H1 (cell line): ENCODE results near the gene ARHGEF12. TPM values are rescaled to one million over a fixed set of nuclear protein-coding genes. Genes with fewer than 3 reads are reported as not detected.

Experiments
- ATF3 ChIP-seq: IDR thresholded peaks from 2 replicates; pipeline ENCODE4 v1.6.1; 2011; ENCODE audit warnings: low read depth, mild to moderate bottlenecking, low read length; ENCODE audit not compliant: insufficient read depth
- CBX5 ChIP-seq: fragments of 300-800, 300-1000 bp; sonication (generic); IDR thresholded peaks from 2 replicates; pipeline ENCODE4 v1.7.1; 2016; ENCODE audit warnings: antibody characterized with exemption, low read length, low read depth
- CBX8 ChIP-seq: fragments of 300-800, 300-1000 bp; sonication (generic); IDR thresholded peaks from 2 replicates; pipeline ENCODE4 v1.7.1; 2016; ENCODE audit warnings: low read depth, low read length, borderline replicate concordance
- RFX5 ChIP-seq: IDR thresholded peaks from 2 replicates; pipeline ENCODE4 v1.6.1; 2011; ENCODE audit warnings: low read depth, low read length, improper control_type of control experiment, borderline replicate concordance
- RXRA ChIP-seq: IDR thresholded peaks from 2 replicates; pipeline ENCODE4 v1.6.1; 2011; ENCODE audit warnings: low read depth, mild to moderate bottlenecking, low read length, moderate library complexity; ENCODE audit not compliant: insufficient read depth
- SIX5 ChIP-seq: IDR thresholded peaks from 2 replicates; pipeline ENCODE4 v1.6.1; 2011; ENCODE audit warnings: mild to moderate bottlenecking, low read depth, low read length
- SRF ChIP-seq: IDR thresholded peaks from 2 replicates; pipeline ENCODE4 v1.6.1; 2011; ENCODE audit warnings: mild to moderate bottlenecking, low read depth, low read length, moderate library complexity
- polyA plus RNA-seq, 7 experiments: library from polyadenylated mRNA; depleted of rRNA in 3 of 7; stranded (reverse) in 5 of 7; unstranded in 2 of 7; fragments of >200 nt in 5 of 7; fragments of 200-250 nt in 2 of 7; gene quantifications; 1 replicate in 5 of 7; 2 replicates in 1 of 7; 4 replicates in 1 of 7; pipeline versions ENCODE4 v1.2.1 to v1.2.3, GENCODE V29; 2011 to 2013; ENCODE audit warnings: missing spikeins in 2 of 7, mixed read lengths in 2 of 7
- total RNA-seq: library from RNA; stranded (reverse); fragmentation: NEBNext Ultra II Directional; extraction: Animal tissue kit (Norgen Biotek cat#: 25700); gene quantifications from 2 replicates; pipeline ENCODE4 v1.2.1, GENCODE V29; 2021
- TF ChIP-seq, protein P1 (sequence below): IDR thresholded peaks from 2 replicates; pipeline ENCODE4 v1.6.1; 2012; ENCODE audit warnings: inconsistent platforms

The ARHGEF12 gene
- total and polyA plus RNA-seq, 2 of the 8 experiments (the other 6 are each of a cell fraction or from before 2014, with no cell fraction given), result 5.1 to 33.7 TPM

GRCh38 chr11:120326228-120326627, 10.0 kb upstream of the ARHGEF12 start (continued):
- TF ChIP-seq CBX5 (no peak), RFX5 (no peak), RXRA (no peak), ATF3 (no peak), CBX8 (no peak), SRF (no peak), SIX5 (no peak)
- TF ChIP-seq, protein P1, sequence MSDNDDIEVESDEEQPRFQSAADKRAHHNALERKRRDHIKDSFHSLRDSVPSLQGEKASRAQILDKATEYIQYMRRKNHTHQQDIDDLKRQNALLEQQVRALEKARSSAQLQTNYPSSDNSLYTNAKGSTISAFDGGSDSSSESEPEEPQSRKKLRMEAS, result no peak
